Erythroblast (primary cell): ENCODE data around the gene RBM48.

Experiments
- GATA1 ChIP-seq: IDR thresholded peaks from 2 replicates; pipeline ENCODE4 v1.6.1; 2011; ENCODE audit warnings: low read depth, mild to moderate bottlenecking, control low read depth, low read length, moderate library complexity
- POLR2A ChIP-seq: IDR thresholded peaks from 2 replicates; pipeline ENCODE4 v1.6.1; 2011; ENCODE audit warnings: mild to moderate bottlenecking, low read length

GRCh38 chr7:92534572-92534971 lies 6.0 kb downstream of the RBM48 start:
- TF ChIP-seq POLR2A: no peak
- TF ChIP-seq GATA1: no peak
